ENCODE measurements around the gene SNAI3.

Gene SNAI3

DNA sequence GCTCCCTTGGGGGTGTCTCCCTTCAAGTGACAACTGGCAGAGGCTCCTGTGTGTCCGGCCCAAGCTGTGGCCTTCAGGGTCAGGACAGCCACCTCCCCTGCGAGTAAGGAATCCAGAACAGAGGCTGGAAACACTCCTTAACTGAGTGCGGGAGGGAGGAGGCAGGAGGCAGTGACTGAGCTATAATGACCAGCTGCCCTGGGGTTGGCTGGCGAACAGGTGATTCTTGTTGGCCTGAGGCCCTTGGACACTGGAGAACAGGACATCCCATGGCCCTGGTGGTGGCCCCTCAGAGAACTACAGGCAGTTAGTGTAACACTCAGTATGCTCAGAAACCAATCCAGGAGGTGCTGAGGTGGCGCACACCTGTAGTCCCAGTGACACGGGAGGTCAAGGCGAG is 9.4 kb upstream of the SNAI3 start:
- no peak overlapping the region for H3K4me3 ChIP-seq (ENCODE audit: low read depth, low read length)
- DNase-seq = no peak
- H3K36me3 ChIP-seq = peaks cover 8% of the 10 kb centered on the region
- H3K27me3 ChIP-seq = no peaks in the 10 kb centered on the region
- TF ChIP-seq, protein P1, sequence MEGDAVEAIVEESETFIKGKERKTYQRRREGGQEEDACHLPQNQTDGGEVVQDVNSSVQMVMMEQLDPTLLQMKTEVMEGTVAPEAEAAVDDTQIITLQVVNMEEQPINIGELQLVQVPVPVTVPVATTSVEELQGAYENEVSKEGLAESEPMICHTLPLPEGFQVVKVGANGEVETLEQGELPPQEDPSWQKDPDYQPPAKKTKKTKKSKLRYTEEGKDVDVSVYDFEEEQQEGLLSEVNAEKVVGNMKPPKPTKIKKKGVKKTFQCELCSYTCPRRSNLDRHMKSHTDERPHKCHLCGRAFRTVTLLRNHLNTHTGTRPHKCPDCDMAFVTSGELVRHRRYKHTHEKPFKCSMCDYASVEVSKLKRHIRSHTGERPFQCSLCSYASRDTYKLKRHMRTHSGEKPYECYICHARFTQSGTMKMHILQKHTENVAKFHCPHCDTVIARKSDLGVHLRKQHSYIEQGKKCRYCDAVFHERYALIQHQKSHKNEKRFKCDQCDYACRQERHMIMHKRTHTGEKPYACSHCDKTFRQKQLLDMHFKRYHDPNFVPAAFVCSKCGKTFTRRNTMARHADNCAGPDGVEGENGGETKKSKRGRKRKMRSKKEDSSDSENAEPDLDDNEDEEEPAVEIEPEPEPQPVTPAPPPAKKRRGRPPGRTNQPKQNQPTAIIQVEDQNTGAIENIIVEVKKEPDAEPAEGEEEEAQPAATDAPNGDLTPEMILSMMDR (IDR thresholded peaks at IDR 0.05; ENCODE audit: low read depth, low read length) = no peak
- no peaks in the 10 kb centered on the region for H3K9me3 ChIP-seq
- H3K4me1 ChIP-seq = no peaks in the 10 kb centered on the region

DNA sequence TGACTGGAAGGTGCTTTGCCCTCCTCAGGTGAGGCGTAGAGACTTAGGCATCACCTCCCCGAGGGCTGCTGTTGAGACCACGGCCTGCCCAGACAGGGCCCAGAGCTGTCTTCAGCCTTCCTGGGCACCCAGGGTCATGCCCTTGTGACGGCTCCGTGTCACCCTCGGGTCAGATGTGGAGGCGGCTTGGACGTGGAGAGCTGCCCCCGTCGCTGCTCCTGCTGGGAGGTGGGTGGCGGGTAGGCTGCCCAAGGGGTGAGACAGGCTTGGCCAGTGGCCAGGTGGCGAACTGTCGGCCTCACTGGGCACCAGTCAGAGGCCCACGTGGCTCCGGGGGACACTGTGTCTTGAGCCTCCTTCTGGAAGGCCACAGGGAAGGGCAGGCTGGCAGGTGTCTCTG is 8.9 kb upstream of the SNAI3 start:
- H3K4me1 ChIP-seq = no peaks in the 10 kb centered on the region
- H3K36me3 ChIP-seq = peaks cover 8% of the 10 kb centered on the region
- TF ChIP-seq, protein P1 (IDR thresholded peaks at IDR 0.05; ENCODE audit: low read depth, low read length) = no peak
- H3K4me3 ChIP-seq (ENCODE audit: low read depth, low read length) = no peak overlapping the region
- no peaks in the 10 kb centered on the region for H3K27me3 ChIP-seq
- DNase-seq = no peak
- no peaks in the 10 kb centered on the region for H3K9me3 ChIP-seq

DNA sequence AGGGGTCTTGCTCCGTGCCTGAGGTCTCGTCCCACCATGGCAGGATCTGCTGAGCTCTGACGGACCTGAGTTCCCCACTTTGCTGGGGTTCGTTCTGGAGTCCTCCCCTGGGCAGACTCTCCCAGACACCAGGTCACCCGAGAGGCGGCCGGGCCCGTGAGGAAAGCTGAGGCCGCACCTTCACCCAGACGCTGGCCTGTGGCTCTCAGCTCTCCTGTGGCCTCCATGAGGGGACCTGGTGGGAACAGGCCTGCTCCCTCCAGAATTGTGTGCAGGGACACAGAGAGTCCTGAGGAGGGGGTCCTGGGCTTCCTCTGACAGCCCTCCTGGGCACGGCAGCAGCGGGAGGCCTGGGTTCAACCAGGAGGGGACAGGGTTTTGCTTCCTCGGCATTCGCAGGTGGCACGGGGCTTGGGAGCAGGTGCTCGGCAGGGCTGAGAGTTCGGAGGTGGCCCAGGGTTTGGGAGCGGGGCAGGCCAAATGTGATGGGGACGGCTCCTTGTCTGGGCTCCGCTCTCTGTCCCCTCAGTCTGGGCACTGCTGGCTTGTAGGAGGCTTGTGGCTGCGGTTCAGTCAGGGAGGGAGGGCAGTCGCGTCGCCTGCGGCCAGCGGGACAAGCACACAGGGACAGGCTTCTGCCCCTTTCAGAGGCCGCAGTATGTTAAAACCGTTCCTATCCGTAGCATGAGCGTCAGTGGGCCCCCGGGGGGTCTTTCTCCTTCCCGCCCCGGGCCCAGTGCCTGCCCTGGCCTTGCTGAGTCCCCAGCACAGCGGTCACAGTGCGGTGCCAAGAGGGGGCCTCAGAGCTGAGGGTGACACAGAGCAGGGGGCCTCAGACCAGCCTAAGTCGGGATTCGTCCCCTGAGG is 8.1 kb upstream of the SNAI3 start:
- Histone ChIP-seq H3K9me3 (no peaks in the 10 kb centered on the region), H3K36me3 (peaks cover 8% of the 10 kb centered on the region), H3K4me1 (no peaks in the 10 kb centered on the region), H3K4me3 (ENCODE audit: low read depth, low read length) (no peak overlapping the region), H3K27me3 (no peaks in the 10 kb centered on the region)
- TF ChIP-seq, protein P1 (IDR thresholded peaks at IDR 0.05; ENCODE audit: low read depth, low read length) = no peak
- DNase-seq = no peak

DNA sequence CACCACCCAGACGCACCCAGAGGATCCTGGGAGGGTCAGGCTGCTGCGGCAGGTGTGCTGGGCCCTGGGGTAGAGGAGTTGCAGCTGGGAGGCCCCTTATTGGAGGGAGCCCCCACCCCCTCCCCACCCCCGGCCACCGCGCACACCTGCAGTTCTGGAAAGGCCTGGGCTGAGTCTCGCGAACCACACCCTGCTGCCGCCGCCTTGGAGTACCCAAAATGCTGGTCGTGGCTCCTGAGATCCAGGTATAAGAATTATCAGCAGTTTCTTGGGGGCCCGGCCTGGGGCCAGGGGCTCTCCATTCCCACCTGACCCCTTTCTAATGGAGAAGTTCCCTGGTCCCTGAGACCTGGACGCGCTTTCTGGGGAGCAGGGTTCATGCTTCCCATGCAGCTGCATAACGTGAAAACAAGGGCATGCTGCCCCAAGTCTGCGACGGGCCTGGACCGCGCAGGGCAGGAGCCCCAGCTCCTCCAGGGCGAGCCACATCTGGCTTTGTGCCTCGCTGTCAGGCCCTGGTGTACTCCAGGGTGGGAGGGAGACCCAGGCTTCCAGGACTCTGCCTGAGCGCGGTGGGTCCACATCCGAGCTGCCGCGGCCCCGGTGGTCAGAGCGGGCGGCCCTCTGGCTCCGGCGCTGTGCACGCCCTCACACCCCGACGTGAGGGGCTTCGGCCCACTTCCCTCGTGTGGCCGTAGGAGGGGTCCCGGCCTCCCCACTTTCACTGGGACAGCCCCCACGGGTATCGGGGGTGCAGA is 7.3 kb upstream of the SNAI3 start:
- no peak overlapping the region for H3K4me3 ChIP-seq (ENCODE audit: low read depth, low read length)
- H3K36me3 ChIP-seq = peaks cover 7% of the 10 kb centered on the region
- no peaks in the 10 kb centered on the region for H3K27me3 ChIP-seq
- no peaks in the 10 kb centered on the region for H3K9me3 ChIP-seq
- DNase-seq = no peak
- TF ChIP-seq, protein P1 (IDR thresholded peaks at IDR 0.05; ENCODE audit: low read depth, low read length) = no peak
- no peaks in the 10 kb centered on the region for H3K4me1 ChIP-seq

DNA sequence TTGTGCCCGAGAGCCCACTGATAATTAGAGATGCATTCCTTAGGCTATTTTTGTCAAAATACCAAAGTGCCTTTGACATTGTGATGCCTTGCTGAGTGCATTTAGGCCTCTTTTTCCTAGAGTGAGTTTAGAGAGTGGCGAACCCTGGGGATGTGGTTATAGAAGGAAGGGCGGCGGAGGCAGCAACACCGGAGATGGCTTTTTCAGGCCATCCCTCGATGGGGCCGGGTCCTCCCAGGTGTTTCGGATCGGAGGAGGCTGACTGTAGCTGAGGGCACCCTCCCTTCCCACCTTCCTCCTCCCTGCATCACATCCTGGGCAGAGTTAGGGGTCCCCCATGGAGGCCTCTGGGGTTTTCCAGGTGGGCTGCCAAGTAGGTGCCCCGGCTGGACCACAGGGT is 6.6 kb upstream of the SNAI3 start:
- Histone ChIP-seq H3K9me3 (no peaks in the 10 kb centered on the region), H3K4me3 (ENCODE audit: low read depth, low read length) (no peak overlapping the region), H3K4me1 (no peaks in the 10 kb centered on the region), H3K27me3 (no peaks in the 10 kb centered on the region), H3K36me3 (peaks cover 4% of the 10 kb centered on the region; the same call in 1 of the 2 replicates)
- no peak for DNase-seq
- TF ChIP-seq, protein P1 (IDR thresholded peaks at IDR 0.05; ENCODE audit: low read depth, low read length) = no peak

Data from BE2C (cell line).